Activated CD8-positive, alpha-beta memory T cell treated with anti-CD3 and anti-CD28 coated beads, Interleukin-2, amount 50 U/mL, for 1 hour (primary cell): Measurements from ENCODE around the gene LRRC15.

Source experiments
- DNase-seq: peaks from one replicate; pipeline ENCODE4 v3.0.0-alpha.2; 2020; ENCODE audit errors: extremely low read depth

LRRC15 gene

GRCh38 chr3:194364314-194364651 is 5.3 kb downstream of the LRRC15 start:
- no peak for DNase-seq

DNA sequence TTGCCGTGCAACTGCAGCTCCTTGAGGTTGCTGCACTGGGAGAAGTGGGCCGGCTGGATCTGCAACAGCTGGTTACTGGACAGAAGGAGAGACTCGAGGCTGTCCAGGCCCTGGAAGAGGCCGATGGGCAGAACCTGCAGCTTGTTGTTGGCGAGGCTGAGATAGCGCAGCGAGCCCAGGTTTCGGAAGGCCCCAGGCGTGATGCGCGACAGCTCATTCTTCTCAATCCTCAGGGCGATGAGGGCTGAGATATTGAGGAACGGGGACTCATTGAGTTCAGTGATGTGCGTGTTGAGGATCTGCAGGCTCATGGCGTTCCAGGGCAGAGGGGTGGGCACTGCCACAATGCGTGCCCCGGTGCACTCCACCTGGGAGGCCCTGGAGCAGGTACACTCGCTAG is 9.0 kb downstream of the LRRC15 start:
- DNase-seq, result no peak

- DNase-seq, result no peak
These were observed 11.9 kb downstream of the LRRC15 start for GRCh38 chr3:194357681-194358080.

DNA sequence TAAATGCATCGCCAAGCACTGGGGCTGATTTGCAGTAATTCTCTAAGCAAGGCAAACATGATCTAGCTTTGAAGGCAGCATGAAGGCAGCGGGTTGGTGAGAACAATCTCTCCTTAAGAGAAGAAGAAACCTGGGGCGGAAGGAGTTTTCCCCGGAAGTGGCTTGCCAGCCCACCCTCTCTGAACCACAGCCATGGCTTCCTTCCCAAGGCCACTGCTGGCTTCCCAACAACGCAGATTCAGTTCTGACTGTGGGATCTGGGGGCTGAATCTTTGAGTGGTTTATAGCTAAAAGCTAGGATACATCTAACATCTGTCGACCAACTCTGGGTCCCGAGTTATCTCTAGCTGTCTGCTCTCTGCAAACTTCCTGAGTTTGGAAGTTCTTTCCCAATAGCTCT is 14.2 kb downstream of the LRRC15 start:
- DNase-seq, result no peak

- no peak for DNase-seq
These were observed 15.2 kb downstream of the LRRC15 start for GRCh38 chr3:194354315-194354714.

- no peak for DNase-seq
These were observed 16.8 kb downstream of the LRRC15 start for GRCh38 chr3:194352667-194353246.

- no peak for DNase-seq
These were observed 17.5 kb downstream of the LRRC15 start for GRCh38 chr3:194351952-194352536.

GRCh38 chr3:194351080-194351672 is 18.4 kb downstream of the LRRC15 start, which contains the start of gene CPN2:
Gene CPN2, minus strand, starts transcription at chr3:194351328. Its CDS starts 8,626 bp downstream, at chr3:194342702.
- DNase-seq, result no peak

DNA sequence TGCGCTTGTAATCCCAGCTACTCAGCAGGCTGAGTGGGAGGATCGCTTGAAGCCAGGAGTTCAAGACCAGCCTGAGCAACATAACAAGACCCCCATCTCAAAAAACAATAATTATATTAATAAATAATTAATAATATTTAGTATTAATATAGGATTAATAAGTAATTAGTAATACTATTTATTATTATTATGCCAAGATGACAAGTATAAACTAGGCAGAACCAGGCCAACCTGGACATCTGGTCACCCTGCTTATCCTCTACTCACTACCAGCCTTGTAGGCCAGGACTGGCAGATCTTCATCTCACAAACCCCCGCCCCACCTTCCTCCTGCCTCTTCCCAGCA is 18.8 kb downstream of the LRRC15 start:
- no peak for DNase-seq

DNA sequence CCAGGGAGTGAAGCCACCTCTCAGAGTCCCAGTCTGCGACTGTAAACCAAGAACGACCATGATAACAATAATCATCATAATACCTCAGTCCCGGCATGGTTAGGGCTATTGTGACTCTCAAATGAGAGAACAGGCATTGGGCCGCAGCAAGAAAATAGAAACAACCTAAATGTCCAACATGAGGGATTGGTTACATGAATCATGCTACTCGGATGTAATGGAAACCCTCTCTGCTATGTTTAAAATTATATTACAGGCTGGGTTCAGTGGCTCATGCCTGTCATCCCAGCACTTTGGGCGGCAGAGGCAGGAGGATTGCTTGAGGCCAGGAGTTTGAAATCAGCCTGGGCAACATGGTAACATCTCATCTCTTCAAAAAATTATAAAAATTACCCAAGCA is 21.2 kb downstream of the LRRC15 start:
- no peak for DNase-seq

- no peak for DNase-seq
These were observed 22.9 kb downstream of the LRRC15 start for GRCh38 chr3:194346621-194347020.

DNA sequence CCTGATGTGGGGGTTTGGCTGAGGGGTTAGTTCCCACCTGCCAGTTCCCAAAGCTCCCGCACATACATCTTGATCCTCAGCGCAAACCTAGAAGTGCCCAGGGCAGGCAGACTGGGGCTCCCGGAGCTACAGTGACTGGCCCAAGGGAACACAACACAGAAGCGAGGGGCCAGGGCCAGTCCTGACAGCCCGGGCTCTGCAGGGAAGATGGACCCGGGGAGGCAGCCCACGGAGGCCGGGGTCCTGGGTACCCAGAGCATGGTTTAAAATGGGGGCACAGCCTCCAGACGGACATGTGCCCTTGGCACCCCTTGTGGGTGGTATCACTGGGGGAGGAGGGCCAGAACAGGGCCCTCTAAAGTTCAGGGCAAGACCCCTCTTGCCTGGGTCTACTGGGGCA is 23.5 kb downstream of the LRRC15 start:
- DNase-seq, result no peak

GRCh38 chr3:194344012-194344411 is 25.5 kb downstream of the LRRC15 start:
- DNase-seq, result peak; percentile 18

- no peak for DNase-seq
These were observed 26.0 kb downstream of the LRRC15 start for GRCh38 chr3:194343561-194343893.

GRCh38 chr3:194342861-194343560 is 26.5 kb downstream of the LRRC15 start:
- DNase-seq, result no peak

- no peak for DNase-seq
These were observed 28.7 kb downstream of the LRRC15 start for GRCh38 chr3:194340757-194341400.

GRCh38 chr3:194339840-194340239 is 29.7 kb downstream of the LRRC15 start:
- DNase-seq, result no peak

DNA sequence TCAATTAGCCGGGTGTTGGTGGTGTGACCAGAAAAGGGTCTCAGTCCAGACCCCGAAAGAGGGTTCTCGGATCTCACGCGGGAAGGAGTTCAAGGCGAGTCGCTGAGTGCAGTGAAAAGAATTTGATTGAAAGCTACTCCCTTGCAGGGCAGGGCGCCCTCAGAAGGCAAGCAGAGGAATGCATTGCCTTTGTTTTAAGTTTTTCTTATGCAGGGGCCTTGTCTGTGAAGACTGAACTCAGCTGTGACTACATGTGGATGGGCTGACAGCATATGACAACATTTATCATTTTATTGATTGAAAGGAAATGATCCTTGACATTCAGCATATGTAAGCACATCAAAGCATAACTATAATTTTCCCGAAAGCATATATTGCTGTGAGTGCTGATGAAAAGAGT is 30.2 kb downstream of the LRRC15 start:
- DNase-seq, result no peak

GRCh38 chr3:194337965-194338753 is 31.4 kb downstream of the LRRC15 start:
- DNase-seq, result no peak

GRCh38 chr3:194336601-194337355 is 32.8 kb downstream of the LRRC15 start:
- no peak for DNase-seq

DNA sequence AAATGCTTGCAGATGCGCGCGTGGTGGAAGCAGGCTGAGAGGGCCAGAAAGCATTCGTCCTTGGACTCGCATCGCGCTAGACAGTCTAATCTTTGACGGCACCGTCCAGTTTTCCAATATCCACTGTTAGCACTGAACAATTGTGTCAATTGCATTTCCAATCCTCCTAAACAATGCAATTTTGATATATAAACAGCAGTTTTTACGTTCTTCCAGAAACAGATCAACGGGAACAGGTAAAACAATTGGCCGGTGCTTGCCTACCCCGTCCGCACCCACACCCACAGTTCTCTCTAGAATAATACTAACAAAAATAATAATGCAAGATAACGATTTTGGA is 35.6 kb downstream of the LRRC15 start:
- no peak for DNase-seq
